NB4 (cell line): ENCODE results near the gene FAM53B.

Experiments
- MYC ChIP-seq: IDR thresholded peaks from 2 replicates; pipeline ENCODE4 v1.6.1; 2011; ENCODE audit warnings: low read depth, low read length
- POLR2A ChIP-seq: IDR thresholded peaks from 2 replicates; pipeline ENCODE4 v1.6.1; 2011; ENCODE audit warnings: mild to moderate bottlenecking; ENCODE audit not compliant: insufficient read length; ENCODE audit errors: extremely low read depth
- TF ChIP-seq, protein P1 (sequence below): IDR thresholded peaks from one replicate; pipeline ENCODE4 v1.5.1; 2012; ENCODE audit warnings: low read depth, low read length

DNA sequence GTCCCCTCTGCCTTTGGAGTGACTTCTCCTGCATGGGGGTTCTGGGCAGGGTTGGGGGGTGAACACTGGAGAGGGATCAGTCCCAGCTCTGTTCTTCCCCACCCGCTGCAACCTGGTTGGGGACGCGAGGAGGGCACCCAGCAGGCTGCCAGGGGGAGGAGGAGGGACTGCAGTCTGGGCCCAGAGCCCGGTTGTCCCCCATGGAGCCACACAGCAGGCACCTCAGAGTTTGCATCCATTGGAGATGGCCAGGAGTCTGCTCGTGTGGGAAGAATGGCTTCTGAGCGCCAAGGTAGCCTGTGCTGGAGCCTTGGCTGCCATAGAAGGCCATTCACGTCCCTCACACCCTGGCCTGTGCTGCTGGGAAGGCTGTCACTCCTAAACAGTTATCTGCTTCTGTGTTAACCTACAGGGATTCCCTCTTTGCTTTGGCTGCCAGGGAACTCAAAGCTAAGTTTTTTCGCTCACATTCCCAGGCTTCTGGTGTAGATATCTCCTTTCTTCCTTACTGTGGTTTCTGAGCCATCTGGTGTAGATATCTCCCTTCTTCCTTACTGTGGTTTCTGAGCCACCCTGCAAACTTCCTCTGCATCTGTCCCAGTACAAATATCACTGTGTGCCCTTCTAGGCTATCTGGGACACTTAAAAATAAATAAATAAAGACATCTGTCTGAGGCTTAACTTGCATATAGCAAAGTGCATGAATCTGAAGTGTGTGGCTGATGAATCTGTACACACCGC, 148.9 kb downstream of the FAM53B start:
- TF ChIP-seq, protein P1, sequence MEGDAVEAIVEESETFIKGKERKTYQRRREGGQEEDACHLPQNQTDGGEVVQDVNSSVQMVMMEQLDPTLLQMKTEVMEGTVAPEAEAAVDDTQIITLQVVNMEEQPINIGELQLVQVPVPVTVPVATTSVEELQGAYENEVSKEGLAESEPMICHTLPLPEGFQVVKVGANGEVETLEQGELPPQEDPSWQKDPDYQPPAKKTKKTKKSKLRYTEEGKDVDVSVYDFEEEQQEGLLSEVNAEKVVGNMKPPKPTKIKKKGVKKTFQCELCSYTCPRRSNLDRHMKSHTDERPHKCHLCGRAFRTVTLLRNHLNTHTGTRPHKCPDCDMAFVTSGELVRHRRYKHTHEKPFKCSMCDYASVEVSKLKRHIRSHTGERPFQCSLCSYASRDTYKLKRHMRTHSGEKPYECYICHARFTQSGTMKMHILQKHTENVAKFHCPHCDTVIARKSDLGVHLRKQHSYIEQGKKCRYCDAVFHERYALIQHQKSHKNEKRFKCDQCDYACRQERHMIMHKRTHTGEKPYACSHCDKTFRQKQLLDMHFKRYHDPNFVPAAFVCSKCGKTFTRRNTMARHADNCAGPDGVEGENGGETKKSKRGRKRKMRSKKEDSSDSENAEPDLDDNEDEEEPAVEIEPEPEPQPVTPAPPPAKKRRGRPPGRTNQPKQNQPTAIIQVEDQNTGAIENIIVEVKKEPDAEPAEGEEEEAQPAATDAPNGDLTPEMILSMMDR: no peak
- TF ChIP-seq POLR2A (no peak), MYC (no peak)
